ENCODE data around the gene SAA1. TPM values are rescaled to one million over a fixed set of nuclear protein-coding genes. Genes with fewer than 3 reads are reported as not detected.

Gene SAA1
- total and polyA plus RNA-seq, 9 of the 15 experiments (the other 6 are each of a cell fraction or from before 2014, with no cell fraction given): 6.3 TPM; not detected in 8

DNA sequence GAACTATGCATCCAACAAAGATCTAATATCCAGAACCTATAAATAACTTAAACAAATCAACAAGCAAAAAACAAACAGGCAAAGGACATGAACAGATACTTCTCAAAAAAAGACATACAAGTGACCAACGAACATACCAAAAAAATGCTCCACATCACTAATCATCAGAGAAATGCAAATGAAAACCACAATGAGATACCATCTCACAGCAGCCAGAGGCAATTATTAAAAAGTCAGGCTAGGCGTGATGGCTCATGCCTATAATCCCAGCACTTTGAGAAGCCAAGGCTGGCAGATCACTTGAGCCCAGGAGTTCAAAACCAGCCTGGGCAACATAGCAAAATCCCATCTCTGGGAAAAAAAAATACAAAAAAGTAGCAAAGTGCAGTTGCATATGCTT, 40.2 kb upstream of the SAA1 start:
- H3K27ac ChIP-seq (ENCODE audit: extremely low read depth, low read depth, low read length): no peak overlapping the region
- H3K4me3 ChIP-seq: no peak overlapping the region
- TF ChIP-seq TAF7 (tag; IDR thresholded peaks at IDR 0.05) (no peak), EWSR1 (IDR thresholded peaks at IDR 0.05; ENCODE audit: borderline replicate concordance, low read depth, partially characterized antibody) (no peak)
- in situ Hi-C loops (cut with MboI): no loop called here
- H3K9me3 ChIP-seq (replicated peaks; ENCODE audit: control insufficient read depth, insufficient read depth, low read depth, low read length): no peaks in the 10 kb centered on the region
- no peaks in the 10 kb centered on the region for H4K20me1 ChIP-seq (replicated peaks; ENCODE audit: control insufficient read depth, insufficient read depth, low read length)
- POLR2A ChIA-PET: no interaction called here
- peaks cover 0 to 6% of the 10 kb centered on the region in 2 experiments; a peak in 1 of 5 replicates for H3K27me3 ChIP-seq (ENCODE audit: control insufficient read depth in 2 of 2, insufficient read depth in 2 of 2, low read length in 2 of 2)
- DNase-seq (ENCODE audit: extremely low read depth in 1 of 4, low spot score in 3 of 4) (no peak), FAIRE-seq (no peak), ATAC-seq (no peak)
- H3K4me1 ChIP-seq (replicated peaks in 1 of 2; ENCODE audit: control insufficient read depth in 2 of 2, insufficient read depth in 2 of 2, low read length in 2 of 2): peaks cover 0 to 3% of the 10 kb centered on the region in 2 experiments; a peak in 1 of 5 replicates
- H3K36me3 ChIP-seq (ENCODE audit: control insufficient read depth, insufficient read depth, low read length): no peaks in the 10 kb centered on the region
- intact Hi-C loops (cut with micrococcal nuclease): no loop called here
- no peak overlapping the region for H3K4me2 ChIP-seq (ENCODE audit: insufficient read depth, low read length)
- 0% methylated on average over 2 of the region's 2 CpGs for WGBS (ENCODE audit: insufficient coverage, low coverage, missing lambda C conversion rate)
- no peak overlapping the region for H2AFZ ChIP-seq (ENCODE audit: low read depth, low read length)
- H3K9me1 ChIP-seq (ENCODE audit: control insufficient read depth, insufficient read depth, low read length): no peaks in the 10 kb centered on the region
- BruUV-seq (replicated peaks): no TSS peak
- H3K9ac ChIP-seq (ENCODE audit: insufficient read depth in 1 of 2, low read depth in 2 of 2, low read length in 2 of 2): no peak overlapping the region
- no peaks in the 10 kb centered on the region for H3K79me2 ChIP-seq (ENCODE audit: control insufficient read depth, insufficient read depth, low read length)
- CTCF ChIA-PET (ENCODE audit: low intra/inter-chr PET ratio): no interaction called here

DNA sequence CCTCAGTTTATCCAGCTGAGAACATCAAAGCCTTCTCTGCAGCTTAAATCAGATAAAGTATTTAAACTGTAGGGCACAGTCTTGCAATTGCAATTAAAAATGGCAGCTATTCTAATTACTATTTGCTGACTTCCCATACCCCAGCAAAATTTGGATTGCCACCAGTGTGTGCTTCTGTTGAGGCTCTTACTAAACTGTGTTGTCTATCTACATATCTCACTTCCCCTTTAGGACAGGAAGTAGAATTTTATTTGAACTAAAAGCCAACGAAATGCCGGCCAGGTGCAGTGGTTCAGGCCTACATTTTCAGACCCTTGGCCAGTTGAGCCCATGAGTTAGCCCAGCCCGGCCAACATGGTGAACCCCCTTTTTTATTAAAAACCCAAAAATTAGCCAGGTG, 36.6 kb upstream of the SAA1 start:
- intact Hi-C loops (cut with micrococcal nuclease): no loop called here
- FAIRE-seq: no peak

More for the DNA sequence above, 36.6 kb upstream of the SAA1 start:
- WGBS (ENCODE audit: insufficient coverage, low coverage, missing lambda C conversion rate): 0% methylated on average over 2 of the region's 3 CpGs
- Histone ChIP-seq H3K27me3 (ENCODE audit: control insufficient read depth in 2 of 2, insufficient read depth in 2 of 2, low read length in 2 of 2) (peaks cover 0 to 11% of the 10 kb centered on the region in 2 experiments; a peak in 2 of 5 replicates), H3K79me2 (ENCODE audit: control insufficient read depth, insufficient read depth, low read length) (no peaks in the 10 kb centered on the region), H4K20me1 (replicated peaks; ENCODE audit: control insufficient read depth, insufficient read depth, low read length) (no peaks in the 10 kb centered on the region), H3K9me3 (replicated peaks; ENCODE audit: control insufficient read depth, insufficient read depth, low read depth, low read length) (no peaks in the 10 kb centered on the region), H3K27ac (ENCODE audit: extremely low read depth, low read depth, low read length) (no peak overlapping the region), H3K36me3 (ENCODE audit: control insufficient read depth, insufficient read depth, low read length) (no peaks in the 10 kb centered on the region), H3K9me1 (ENCODE audit: control insufficient read depth, insufficient read depth, low read length) (no peaks in the 10 kb centered on the region), H3K4me1 (replicated peaks in 1 of 2; ENCODE audit: control insufficient read depth in 2 of 2, insufficient read depth in 2 of 2, low read length in 2 of 2) (no peaks in the 10 kb centered on the region), H3K9ac (ENCODE audit: insufficient read depth in 1 of 2, low read depth in 2 of 2, low read length in 2 of 2) (no peak overlapping the region), H3K4me3 (no peak overlapping the region), H2AFZ (ENCODE audit: low read depth, low read length) (no peak overlapping the region), H3K4me2 (ENCODE audit: insufficient read depth, low read length) (no peak overlapping the region)
- POLR2A ChIA-PET: no interaction called here
- no TSS peak for BruUV-seq (replicated peaks)
- peak; percentile 72; the same call in 1 of the 2 replicates for TF ChIP-seq SPI1 (IDR thresholded peaks at IDR 0.05; ENCODE audit: borderline replicate concordance, low read depth, low read length)
- TF ChIP-seq, protein P1, sequence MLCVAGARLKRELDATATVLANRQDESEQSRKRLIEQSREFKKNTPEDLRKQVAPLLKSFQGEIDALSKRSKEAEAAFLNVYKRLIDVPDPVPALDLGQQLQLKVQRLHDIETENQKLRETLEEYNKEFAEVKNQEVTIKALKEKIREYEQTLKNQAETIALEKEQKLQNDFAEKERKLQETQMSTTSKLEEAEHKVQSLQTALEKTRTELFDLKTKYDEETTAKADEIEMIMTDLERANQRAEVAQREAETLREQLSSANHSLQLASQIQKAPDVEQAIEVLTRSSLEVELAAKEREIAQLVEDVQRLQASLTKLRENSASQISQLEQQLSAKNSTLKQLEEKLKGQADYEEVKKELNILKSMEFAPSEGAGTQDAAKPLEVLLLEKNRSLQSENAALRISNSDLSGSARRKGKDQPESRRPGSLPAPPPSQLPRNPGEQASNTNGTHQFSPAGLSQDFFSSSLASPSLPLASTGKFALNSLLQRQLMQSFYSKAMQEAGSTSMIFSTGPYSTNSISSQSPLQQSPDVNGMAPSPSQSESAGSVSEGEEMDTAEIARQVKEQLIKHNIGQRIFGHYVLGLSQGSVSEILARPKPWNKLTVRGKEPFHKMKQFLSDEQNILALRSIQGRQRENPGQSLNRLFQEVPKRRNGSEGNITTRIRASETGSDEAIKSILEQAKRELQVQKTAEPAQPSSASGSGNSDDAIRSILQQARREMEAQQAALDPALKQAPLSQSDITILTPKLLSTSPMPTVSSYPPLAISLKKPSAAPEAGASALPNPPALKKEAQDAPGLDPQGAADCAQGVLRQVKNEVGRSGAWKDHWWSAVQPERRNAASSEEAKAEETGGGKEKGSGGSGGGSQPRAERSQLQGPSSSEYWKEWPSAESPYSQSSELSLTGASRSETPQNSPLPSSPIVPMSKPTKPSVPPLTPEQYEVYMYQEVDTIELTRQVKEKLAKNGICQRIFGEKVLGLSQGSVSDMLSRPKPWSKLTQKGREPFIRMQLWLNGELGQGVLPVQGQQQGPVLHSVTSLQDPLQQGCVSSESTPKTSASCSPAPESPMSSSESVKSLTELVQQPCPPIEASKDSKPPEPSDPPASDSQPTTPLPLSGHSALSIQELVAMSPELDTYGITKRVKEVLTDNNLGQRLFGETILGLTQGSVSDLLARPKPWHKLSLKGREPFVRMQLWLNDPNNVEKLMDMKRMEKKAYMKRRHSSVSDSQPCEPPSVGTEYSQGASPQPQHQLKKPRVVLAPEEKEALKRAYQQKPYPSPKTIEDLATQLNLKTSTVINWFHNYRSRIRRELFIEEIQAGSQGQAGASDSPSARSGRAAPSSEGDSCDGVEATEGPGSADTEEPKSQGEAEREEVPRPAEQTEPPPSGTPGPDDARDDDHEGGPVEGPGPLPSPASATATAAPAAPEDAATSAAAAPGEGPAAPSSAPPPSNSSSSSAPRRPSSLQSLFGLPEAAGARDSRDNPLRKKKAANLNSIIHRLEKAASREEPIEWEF (CRISPR knock-in tag; IDR thresholded peaks at IDR 0.05): no peak
- CTCF ChIA-PET (ENCODE audit: low intra/inter-chr PET ratio): no interaction called here
- ATAC-seq (no peak; the same call in 2 of the 3 replicates), DNase-seq (ENCODE audit: extremely low read depth in 1 of 4, low spot score in 3 of 4) (no peak)
- in situ Hi-C loops (cut with MboI): no loop called here

All from K562 (cell line).